Tibial nerve (tissue), 4 donors: ENCODE results near the gene PEX14.

Source experiments
- CTCF ChIP-seq, 5 experiments: fragments of 200-600 bp in 3 of 5; fragments of 450-650 bp in 2 of 5; sonication (generic) in 3 of 5; IDR thresholded peaks; one replicate each; pipeline ENCODE4 v1.5.1; 2016 to 2019; ENCODE audit warnings: antibody characterized with exemption in 5 of 5, mild to moderate bottlenecking in 3 of 5, moderate library complexity in 2 of 5
- EP300 ChIP-seq, 2 donors: sonication (generic); formaldehyde crosslinking; IDR thresholded peaks; one replicate each; pipeline ENCODE4 v1.6.1; 2017; ENCODE audit warnings: antibody characterized with exemption in 2 of 2, mild to moderate bottlenecking in 1 of 2

GRCh38 chr1:10508511-10508951, 33.8 kb downstream of the PEX14 start:
- no peak for TF ChIP-seq CTCF (IDR thresholded peaks at IDR 0.05)
- no peak for TF ChIP-seq EP300 (IDR thresholded peaks at IDR 0.05)
